Amniotic stem cell (primary cell): ENCODE results near the gene RAD51B.

Experiments
- DNase-seq: peaks from one replicate; lab custom pipeline; 2025; lab: John Stamatoyannopoulos, UW

Gene RAD51B

GRCh38 chr14:67835596-67835995, 16.0 kb downstream of the RAD51B start:
- no peak for DNase-seq

DNA sequence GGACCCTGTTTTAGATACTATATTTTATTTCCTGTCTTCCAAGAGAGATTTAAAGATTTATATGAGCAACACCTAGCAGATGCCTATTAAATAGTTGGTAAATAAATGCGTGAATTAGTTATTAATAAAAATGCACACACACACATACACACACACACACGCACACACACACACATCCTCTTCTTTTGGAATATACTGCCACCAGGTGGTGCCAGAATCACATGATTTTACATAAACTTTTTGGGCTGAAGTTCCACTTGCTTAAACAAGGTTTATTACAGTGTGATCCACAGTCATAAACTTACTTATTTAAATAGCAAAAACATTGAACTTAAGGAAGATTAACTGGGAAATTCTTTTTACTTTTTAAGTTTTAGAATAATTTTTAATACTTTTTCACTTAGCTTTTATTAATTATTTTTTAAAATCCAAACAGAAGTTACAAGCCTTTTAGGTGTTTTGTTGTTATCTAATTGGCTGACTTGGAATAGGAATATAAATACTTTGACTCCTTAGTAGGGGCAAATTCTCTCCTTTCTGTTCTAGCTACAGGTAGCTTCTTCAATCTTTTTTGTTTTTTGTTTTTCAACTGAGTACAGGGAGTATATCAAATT, 17.5 kb downstream of the RAD51B start:
- peak; percentile 37 for DNase-seq

DNA sequence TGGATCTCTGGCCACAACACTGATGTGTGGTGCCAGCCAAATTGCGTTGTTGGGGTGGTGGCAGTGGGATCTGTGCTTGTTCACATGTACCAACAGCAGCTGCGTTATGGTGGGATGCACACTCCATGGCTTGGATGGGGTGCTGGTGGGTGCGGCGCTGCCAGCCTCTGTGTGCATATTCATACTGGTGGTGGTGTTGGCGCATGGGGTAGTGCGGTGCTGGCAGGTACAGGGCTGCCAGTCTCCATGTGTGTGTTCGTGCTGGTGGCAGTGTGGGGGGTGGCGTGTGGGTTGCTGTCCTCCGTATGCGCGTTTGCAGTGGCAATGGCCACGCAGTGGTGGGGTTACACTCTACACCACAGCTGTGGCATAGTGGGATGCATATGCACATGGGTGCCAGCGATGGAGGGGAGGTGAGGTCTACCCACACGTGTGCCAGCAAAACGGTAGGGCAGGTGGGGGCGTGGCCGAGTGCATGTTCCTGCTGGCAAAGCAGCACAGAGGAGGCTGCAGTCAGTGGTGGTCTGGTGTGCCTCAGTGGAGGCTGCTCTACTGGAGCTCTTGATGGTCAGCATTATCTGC, 26.5 kb downstream of the RAD51B start:
- DNase-seq = no peak

GRCh38 chr14:67850066-67850830, 30.7 kb downstream of the RAD51B start:
- DNase-seq = no peak

DNA sequence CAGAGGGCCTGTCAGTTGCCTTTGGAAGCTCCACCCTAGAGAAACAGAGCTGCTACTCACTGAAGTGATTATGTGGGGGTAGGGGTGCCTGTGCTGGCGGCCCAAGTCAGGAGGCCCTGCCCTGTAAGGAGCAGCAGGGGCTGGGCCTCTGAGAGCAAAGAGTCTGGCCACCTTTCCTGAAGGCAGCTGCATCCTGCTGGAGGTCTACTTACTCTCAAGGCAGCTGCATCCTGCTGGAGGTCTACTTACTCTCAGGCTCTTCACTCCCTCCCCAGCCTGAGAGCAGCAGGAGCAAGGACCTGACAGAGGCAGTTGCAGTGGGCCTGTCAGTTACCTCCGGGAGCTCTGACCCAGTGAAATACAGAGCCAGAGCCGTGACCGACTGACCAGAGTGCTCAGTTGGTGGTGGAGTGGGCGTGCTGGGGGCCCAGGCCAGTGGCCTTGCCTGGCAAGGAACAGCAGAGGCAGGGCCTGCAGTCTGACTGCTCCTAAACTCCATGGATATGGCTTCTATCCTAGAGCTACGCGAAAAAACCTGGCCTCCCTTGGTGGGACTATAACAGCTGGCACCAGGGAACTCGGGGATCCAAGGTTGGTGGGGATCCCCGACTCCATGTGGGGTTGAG, 32.3 kb downstream of the RAD51B start:
- DNase-seq = no peak

- no peak for DNase-seq
Measured at GRCh38 chr14:67852926-67853604, 33.5 kb downstream of the RAD51B start.

DNA sequence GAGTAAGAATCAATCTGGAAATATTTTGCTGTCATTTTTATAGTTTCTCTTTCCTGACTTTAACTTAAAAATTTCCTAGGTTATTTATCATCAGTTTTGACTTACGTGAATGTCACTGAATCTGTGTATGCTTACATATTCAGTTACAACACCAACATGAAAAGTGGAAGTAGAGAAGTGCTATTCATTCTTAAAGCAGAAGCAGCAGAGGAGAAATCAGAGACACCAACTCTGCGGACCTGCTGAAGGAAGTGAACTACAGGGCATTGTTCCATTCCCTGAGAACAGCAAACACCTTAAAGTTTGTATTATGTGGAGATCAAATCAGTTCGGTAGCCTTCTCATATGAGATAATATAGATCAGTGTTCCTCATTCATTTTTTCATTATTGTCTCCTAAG, 34.1 kb downstream of the RAD51B start:
- DNase-seq = no peak

DNA sequence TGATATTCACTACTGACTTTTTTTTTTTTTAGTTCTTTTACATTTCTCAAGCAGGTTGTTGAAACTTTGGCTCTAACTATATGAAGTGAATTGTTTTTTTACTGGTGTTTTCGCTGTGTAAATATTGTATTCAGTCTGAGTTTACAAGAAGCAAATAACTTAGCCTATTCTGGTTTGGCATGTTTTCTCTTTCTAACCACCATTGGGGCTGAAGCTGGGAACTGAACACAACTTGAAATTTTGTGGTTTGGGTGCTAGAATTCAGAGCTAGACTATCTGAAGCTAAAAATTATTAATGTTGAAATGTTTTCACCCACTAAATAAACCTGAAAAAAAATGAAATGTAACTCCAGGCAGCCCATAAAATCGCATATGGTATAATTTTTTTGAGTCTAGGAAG, 37.2 kb downstream of the RAD51B start:
- no peak for DNase-seq

DNA sequence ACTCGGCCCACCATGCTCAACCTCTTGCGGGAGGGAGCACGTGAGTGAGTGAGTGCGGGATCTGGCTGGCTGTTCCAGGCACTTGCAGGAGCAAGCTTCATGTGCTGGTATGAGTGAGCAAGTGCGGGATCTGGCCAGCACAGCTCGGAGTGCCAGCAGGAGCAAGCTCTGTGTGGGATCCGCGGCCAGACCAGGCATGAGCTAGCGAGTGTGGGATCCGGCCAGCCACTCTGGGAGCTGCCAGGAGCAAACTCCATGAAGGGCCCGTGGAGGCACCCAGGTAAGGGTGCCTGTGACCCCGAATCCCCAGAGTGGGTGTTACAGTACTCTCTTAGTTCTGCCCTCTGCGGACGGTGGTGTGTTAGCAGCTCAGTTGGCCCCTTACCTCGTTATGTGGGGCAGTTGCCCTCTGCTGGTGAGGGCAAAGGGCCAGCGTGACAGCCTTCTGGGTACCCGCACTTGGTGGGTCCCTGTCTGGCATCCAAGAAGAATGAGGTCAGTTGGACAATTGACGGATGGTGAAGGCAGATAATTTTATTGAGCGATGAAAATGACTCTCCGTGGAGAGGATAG, 38.3 kb downstream of the RAD51B start:
- DNase-seq = no peak

DNA sequence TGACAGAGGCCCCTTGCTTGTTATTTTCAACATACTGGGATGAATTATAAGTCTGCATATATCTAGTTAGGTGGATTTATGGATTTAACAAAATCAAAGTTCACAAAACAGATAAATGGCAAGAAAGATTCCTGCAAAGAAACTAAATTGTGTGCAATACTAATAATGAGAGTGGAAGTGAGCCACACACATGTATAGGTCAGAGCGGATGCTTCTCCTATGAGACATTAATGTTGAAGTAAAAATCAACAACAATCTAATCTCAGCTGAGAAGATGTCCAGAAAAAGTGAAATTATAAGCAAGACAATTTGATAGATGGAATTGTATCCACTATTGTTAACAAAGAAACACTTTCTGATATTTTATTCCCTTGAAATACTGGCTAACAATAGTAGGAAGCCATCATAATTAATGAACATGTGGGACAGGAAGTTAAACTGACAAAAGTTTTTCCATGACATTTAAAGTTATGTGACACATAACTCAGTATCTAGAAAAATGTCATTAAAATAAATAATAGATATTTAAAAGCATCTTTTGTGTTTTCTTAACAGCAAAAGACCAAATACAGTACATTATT, 39.7 kb downstream of the RAD51B start:
- no peak for DNase-seq

- no peak for DNase-seq
Measured at GRCh38 chr14:67863223-67863622, 43.6 kb downstream of the RAD51B start.

DNA sequence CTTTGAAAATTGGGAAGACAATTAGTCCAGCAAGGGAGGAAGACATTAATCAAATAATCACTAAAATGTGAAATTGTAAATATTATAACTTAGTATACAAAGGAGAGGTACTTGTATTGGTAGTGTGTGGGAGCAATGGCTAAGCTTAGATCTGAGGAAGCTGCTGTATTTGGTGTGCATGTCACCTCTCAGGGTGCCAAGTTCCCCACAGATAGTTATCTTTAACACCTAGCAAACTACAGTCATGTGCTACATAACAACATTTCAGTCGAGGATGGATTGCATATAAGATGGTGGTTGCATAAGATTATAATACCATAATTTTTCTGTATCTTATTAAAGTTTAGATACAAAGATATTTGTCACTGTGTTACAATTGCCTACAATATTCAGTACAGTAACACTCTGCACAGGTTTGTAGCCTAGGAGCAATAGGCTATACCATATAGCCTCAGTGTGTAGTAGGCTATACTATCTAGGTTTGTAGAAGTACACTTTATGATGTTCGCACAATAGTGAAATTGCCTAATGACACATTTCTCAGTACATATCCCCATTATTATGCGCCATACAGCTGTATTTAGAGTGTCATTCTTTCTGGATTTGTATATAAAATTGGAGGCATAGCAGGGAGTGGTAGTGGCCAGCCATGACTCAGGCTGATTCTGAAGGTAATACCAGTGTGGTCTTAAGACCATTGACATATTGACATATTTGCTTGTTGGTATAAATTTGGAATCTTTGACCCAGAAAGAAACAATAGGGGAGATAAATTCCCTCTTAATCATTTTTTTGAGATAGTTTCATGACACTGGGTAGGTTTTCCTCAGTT, 55.8 kb downstream of the RAD51B start:
- no peak for DNase-seq

- no peak for DNase-seq
Measured at GRCh38 chr14:67879026-67879425, 59.4 kb downstream of the RAD51B start.

GRCh38 chr14:67881225-67881624, 61.6 kb downstream of the RAD51B start:
- DNase-seq = no peak

DNA sequence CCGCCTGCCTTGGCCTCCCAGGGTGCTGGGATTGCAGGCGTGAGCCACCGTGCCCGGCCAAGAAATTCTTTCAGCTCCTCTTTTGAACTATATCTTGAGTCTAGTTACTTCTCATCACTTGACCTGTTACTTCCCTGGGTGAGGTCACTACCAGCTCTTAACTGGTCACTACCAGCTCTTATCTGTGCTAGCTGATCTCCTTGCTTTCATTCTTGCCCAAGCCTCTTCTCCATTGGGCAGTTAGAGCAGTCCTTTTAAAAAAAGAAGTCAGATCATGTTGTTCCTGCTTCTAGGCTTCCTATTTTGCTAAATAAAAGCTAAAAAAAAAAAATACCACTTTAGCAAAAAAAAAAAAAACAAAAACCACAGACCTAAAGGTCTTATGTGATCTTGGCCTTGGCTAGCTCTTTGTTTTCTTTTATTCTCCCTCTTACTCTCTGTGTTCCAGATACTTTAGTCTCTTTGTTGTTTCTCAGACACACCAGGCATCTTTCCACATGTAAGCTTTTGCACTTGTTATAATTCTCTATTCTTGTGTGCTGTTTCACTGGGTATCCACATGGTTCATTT, 63.5 kb downstream of the RAD51B start:
- no peak for DNase-seq

DNA sequence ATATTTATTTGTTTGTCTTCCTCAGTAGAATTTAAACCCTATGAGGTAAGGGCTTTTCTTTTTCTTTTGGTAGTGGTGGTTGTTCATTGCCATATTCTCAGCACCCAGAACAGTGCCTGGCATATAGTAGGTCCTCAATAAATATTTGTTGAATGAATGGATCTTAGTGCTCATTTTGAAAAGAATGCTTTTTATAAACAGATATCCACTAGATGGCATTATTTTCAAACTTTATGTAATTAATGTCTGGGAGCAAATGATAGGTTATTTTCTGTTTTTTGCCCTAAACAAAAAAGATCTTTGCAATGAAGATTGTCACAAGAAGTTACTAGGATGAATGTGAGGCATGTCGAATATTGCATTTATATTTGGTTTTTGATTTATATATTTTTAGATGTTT, 64.1 kb downstream of the RAD51B start:
- no peak for DNase-seq

DNA sequence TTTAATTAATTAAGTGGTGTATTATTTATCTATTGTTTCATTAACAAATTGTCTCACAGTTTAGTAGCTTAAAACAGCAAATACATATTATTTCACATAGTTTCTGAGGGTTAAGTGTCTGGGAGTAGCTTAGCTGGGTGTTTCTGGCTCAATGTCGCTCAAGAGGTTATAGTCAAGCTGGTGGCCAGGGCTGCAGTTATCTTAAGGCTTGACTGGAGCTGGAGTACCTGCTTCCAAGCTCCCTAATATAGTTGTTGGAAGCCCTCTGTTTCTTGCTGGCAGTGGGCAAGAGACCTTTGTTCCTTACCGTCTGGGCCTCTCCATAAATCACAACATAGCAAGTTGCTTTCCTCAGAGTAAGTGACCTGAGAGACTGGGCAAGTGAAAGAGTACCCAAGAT, 66.6 kb downstream of the RAD51B start:
- DNase-seq = no peak

DNA sequence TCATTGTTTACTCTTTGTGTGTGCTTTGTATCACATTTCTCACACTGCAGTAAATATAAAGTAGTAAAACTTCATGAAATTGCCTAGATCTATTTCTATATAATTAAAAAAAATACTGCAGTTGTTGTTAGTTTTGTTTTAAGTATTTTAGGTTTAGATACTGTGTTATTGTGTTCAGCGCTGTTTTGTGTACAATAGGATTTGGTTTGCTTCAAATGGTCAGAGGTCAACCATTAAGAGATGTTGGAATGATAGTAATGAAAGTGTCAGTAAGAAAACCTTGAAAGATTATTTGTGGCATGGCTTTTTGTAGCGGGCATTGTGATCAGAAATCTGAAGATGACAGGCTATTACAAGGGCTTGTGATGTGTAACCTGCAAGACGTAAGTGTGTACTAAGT, 67.9 kb downstream of the RAD51B start:
- DNase-seq = no peak

DNA sequence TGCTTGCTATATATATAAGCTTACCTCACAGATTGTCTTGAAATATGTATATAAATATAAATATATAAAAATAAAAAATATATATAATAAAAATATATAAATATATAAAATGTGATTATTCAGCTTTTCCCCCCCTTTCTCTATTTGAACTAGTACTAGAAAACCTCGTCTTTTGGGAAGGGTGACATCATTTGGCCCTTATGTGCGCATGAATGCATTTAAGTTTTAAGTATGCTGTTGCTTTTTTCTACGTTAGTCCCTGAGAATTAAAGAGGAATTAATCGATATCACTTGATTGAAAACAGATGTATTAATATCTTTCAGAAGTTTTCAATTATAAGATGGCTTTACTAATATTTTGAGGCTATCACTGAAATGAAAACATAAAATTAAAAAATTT, 69.9 kb downstream of the RAD51B start:
- no peak for DNase-seq

GRCh38 chr14:67892466-67893100, 73.0 kb downstream of the RAD51B start:
- no peak for DNase-seq
